ENCODE results near the gene SGF29.

SGF29 gene

GRCh38 chr16:28573738-28574718, 20.3 kb downstream of the SGF29 start:
- H3K4me1 ChIP-seq (ENCODE audit: control insufficient read depth, insufficient read depth, low read length), result peaks cover 3% of the 10 kb centered on the region
- no peak overlapping the region for H3K4me3 ChIP-seq (ENCODE audit: low read depth, low read length)
- H3K9me3 ChIP-seq (ENCODE audit: control insufficient read depth, insufficient read depth, low read length), result no peaks in the 10 kb centered on the region
- no peak overlapping the region for H3K9ac ChIP-seq (ENCODE audit: low read depth, low read length)
- H3K36me3 ChIP-seq (ENCODE audit: control insufficient read depth, insufficient read depth, low read length), result no peaks in the 10 kb centered on the region
- H3K27me3 ChIP-seq (ENCODE audit: control insufficient read depth, insufficient read depth, low read length), result no peaks in the 10 kb centered on the region

- H3K9ac ChIP-seq (ENCODE audit: low read depth, low read length), result no peak overlapping the region
- no peaks in the 10 kb centered on the region for H3K36me3 ChIP-seq (ENCODE audit: control insufficient read depth, insufficient read depth, low read length)
These were observed 21.2 kb downstream of the SGF29 start for GRCh38 chr16:28574925-28575324.

GRCh38 chr16:28575446-28576109, 21.9 kb downstream of the SGF29 start:
- H3K4me1 ChIP-seq (ENCODE audit: control insufficient read depth, insufficient read depth, low read length), result peaks cover 3% of the 10 kb centered on the region
- no peaks in the 10 kb centered on the region for H3K9me3 ChIP-seq (ENCODE audit: control insufficient read depth, insufficient read depth, low read length)
- H3K9ac ChIP-seq (ENCODE audit: low read depth, low read length), result no peak overlapping the region
- no peaks in the 10 kb centered on the region for H3K36me3 ChIP-seq (ENCODE audit: control insufficient read depth, insufficient read depth, low read length)
- H3K4me3 ChIP-seq (ENCODE audit: low read depth, low read length), result no peak overlapping the region
- no peaks in the 10 kb centered on the region for H3K27me3 ChIP-seq (ENCODE audit: control insufficient read depth, insufficient read depth, low read length)

More at GRCh38 chr16:28574925-28575324, 21.2 kb downstream of the SGF29 start:
- Histone ChIP-seq H3K4me1 (ENCODE audit: control insufficient read depth, insufficient read depth, low read length) (peaks cover 3% of the 10 kb centered on the region), H3K9me3 (ENCODE audit: control insufficient read depth, insufficient read depth, low read length) (no peaks in the 10 kb centered on the region), H3K4me3 (ENCODE audit: low read depth, low read length) (no peak overlapping the region), H3K27me3 (ENCODE audit: control insufficient read depth, insufficient read depth, low read length) (no peaks in the 10 kb centered on the region)

- no peaks in the 10 kb centered on the region for H3K36me3 ChIP-seq (ENCODE audit: control insufficient read depth, insufficient read depth, low read length)
- no peaks in the 10 kb centered on the region for H3K4me1 ChIP-seq (ENCODE audit: control insufficient read depth, insufficient read depth, low read length)
- no peak overlapping the region for H3K4me3 ChIP-seq (ENCODE audit: low read depth, low read length)
- no peaks in the 10 kb centered on the region for H3K27me3 ChIP-seq (ENCODE audit: control insufficient read depth, insufficient read depth, low read length)
- H3K9me3 ChIP-seq (ENCODE audit: control insufficient read depth, insufficient read depth, low read length), result no peaks in the 10 kb centered on the region
- no peak overlapping the region for H3K9ac ChIP-seq (ENCODE audit: low read depth, low read length)
These were observed 27.1 kb downstream of the SGF29 start for GRCh38 chr16:28580726-28581315.

DNA sequence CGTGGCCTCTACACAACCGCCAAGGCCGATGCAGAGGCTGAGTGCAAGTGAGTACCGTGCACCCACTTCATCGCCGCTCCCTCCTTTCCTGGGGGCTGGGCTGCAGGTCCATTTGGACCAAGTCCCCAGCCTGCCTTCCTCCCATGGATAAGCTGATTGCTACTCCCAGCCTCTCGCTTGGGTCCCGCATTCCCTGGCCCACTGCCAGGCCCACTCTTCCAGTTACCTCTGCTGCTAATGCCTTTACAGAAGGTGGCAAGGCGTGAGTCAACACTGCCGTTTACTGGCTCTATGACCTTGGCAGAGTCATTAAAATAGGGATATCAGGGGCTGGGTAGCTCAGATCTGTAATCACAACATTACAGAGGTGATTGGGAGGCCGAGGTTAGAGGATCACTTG, 32.0 kb downstream of the SGF29 start:
- Histone ChIP-seq H3K4me3 (ENCODE audit: low read depth, low read length) (no peak overlapping the region), H3K9ac (ENCODE audit: low read depth, low read length) (no peak overlapping the region), H3K27me3 (ENCODE audit: control insufficient read depth, insufficient read depth, low read length) (no peaks in the 10 kb centered on the region), H3K4me1 (ENCODE audit: control insufficient read depth, insufficient read depth, low read length) (no peaks in the 10 kb centered on the region), H3K36me3 (ENCODE audit: control insufficient read depth, insufficient read depth, low read length) (peaks cover 8% of the 10 kb centered on the region), H3K9me3 (ENCODE audit: control insufficient read depth, insufficient read depth, low read length) (no peaks in the 10 kb centered on the region)

DNA sequence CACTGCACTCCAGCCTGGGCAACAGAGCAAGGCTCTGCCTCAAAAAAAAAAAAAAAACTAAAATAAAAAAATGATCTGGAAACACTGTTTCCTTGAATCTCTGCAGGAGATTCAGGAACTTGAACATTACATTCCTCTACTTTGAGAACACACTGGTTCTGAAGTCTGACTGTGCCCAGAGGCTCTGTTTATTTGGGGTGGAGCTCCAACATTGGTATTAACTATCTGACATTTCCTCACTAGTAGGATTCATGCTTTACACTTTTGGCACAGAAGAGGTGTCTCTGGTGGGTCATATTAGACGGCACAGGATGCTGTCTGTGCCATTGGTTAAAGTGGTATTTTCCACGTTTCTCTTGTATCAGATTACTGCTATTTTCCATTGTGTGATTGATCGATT, 32.7 kb downstream of the SGF29 start:
- Histone ChIP-seq H3K9me3 (ENCODE audit: control insufficient read depth, insufficient read depth, low read length) (no peaks in the 10 kb centered on the region), H3K36me3 (ENCODE audit: control insufficient read depth, insufficient read depth, low read length) (peaks cover 13% of the 10 kb centered on the region), H3K4me1 (ENCODE audit: control insufficient read depth, insufficient read depth, low read length) (no peaks in the 10 kb centered on the region), H3K27me3 (ENCODE audit: control insufficient read depth, insufficient read depth, low read length) (no peaks in the 10 kb centered on the region), H3K4me3 (ENCODE audit: low read depth, low read length) (no peak overlapping the region), H3K9ac (ENCODE audit: low read depth, low read length) (no peak overlapping the region)

GRCh38 chr16:28587386-28587785, 33.7 kb downstream of the SGF29 start:
- Histone ChIP-seq H3K36me3 (ENCODE audit: control insufficient read depth, insufficient read depth, low read length) (peaks cover 13% of the 10 kb centered on the region), H3K27me3 (ENCODE audit: control insufficient read depth, insufficient read depth, low read length) (no peaks in the 10 kb centered on the region), H3K9ac (ENCODE audit: low read depth, low read length) (no peak overlapping the region)

DNA sequence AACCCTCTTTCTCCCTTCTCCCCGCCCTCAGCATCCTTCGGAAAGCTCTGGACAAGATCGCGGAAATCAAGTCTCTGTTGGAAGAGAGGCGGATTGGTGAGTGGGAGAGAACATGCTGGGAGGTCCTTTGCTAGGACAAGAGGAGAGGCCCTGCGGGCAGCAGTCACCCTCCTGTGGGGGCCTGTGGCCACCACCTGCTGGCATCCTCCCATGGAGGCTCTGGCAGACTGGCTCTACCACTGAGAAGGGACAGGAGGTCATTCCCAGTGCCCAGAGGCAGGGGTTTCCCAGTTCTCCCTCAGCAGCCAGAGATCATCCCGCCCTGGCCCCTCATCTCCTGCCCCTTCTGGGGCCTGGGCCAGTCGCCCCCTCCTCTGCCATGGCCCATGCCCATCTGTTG, 35.3 kb downstream of the SGF29 start:
- H3K4me3 ChIP-seq (ENCODE audit: low read depth, low read length), result no peak overlapping the region
- no peaks in the 10 kb centered on the region for H3K4me1 ChIP-seq (ENCODE audit: control insufficient read depth, insufficient read depth, low read length)
- no peak overlapping the region for H3K9ac ChIP-seq (ENCODE audit: low read depth, low read length)
- no peaks in the 10 kb centered on the region for H3K27me3 ChIP-seq (ENCODE audit: control insufficient read depth, insufficient read depth, low read length)
- H3K36me3 ChIP-seq (ENCODE audit: control insufficient read depth, insufficient read depth, low read length), result peaks cover 13% of the 10 kb centered on the region
- H3K9me3 ChIP-seq (ENCODE audit: control insufficient read depth, insufficient read depth, low read length), result no peaks in the 10 kb centered on the region

More at GRCh38 chr16:28587386-28587785, 33.7 kb downstream of the SGF29 start:
- no peak overlapping the region for H3K4me3 ChIP-seq (ENCODE audit: low read depth, low read length)
- H3K9me3 ChIP-seq (ENCODE audit: control insufficient read depth, insufficient read depth, low read length), result no peaks in the 10 kb centered on the region
- H3K4me1 ChIP-seq (ENCODE audit: control insufficient read depth, insufficient read depth, low read length), result no peaks in the 10 kb centered on the region

DNA sequence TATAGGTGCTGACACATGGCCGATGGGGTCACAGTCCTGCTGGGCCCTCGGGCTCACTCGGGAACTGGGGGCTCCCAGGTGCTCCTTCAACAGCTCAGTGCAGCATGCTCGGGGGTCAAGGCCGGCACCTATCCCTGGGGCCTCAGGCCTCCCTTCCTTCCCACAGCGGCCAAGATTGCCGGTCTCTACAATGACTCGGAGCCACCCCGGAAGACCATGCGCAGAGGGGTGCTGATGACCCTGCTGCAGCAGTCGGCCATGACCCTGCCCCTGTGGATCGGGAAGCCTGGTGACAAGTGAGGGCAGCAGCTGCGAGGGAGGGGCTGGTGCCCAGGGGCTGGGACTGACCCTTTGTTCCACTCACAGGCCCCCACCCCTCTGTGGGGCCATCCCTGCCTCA, 36.2 kb downstream of the SGF29 start:
- no peak overlapping the region for H3K4me3 ChIP-seq (ENCODE audit: low read depth, low read length)
- H3K27me3 ChIP-seq (ENCODE audit: control insufficient read depth, insufficient read depth, low read length), result no peaks in the 10 kb centered on the region
- H3K36me3 ChIP-seq (ENCODE audit: control insufficient read depth, insufficient read depth, low read length), result peaks cover 13% of the 10 kb centered on the region
- no peaks in the 10 kb centered on the region for H3K4me1 ChIP-seq (ENCODE audit: control insufficient read depth, insufficient read depth, low read length)
- no peaks in the 10 kb centered on the region for H3K9me3 ChIP-seq (ENCODE audit: control insufficient read depth, insufficient read depth, low read length)
- H3K9ac ChIP-seq (ENCODE audit: low read depth, low read length), result no peak overlapping the region

DNA sequence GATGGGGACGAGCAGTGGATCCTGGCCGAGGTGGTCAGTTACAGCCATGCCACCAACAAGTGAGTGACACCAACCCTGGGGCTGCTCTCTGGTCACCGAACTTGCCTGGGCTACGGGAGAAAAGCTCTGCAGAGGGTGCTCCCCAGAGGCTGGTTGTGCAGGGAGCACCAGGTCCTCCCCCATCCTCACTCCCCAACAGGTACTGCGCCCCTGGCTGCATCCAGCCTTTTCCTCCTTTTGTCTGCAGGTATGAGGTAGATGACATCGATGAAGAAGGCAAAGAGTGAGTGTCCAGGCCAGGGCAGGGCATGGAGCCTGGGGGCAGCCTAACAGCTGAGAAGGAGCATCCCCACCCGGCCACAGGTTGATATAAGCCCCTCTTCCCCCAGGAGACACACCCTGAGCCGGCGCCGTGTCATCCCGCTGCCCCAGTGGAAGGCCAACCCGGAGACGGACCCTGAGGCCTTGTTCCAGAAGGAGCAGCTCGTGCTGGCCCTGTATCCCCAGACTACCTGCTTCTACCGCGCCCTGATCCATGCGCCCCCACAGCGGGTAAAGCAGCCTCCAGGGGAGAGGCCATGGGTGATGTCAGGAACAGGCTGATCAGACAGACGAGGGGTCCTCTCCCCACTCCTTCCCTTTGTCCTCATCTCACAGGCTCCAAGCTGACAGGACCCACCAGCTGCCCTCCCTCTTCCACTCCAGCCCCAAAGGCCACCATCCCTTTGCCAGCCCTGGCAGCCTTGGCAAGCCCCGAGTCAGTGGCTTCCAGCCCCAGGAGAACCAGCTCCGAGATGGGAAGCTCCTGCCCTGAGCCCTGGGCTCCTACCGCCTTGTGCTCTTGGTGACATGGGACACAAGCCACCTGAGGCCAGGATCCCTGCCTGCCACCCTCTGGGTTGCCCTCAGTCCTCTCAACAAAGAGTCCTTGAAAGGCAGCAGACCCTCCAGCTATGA, 36.9 kb downstream of the SGF29 start:
- Histone ChIP-seq H3K9me3 (ENCODE audit: control insufficient read depth, insufficient read depth, low read length) (no peaks in the 10 kb centered on the region), H3K27me3 (ENCODE audit: control insufficient read depth, insufficient read depth, low read length) (no peaks in the 10 kb centered on the region), H3K36me3 (ENCODE audit: control insufficient read depth, insufficient read depth, low read length) (peaks cover 13% of the 10 kb centered on the region), H3K4me3 (ENCODE audit: low read depth, low read length) (no peak overlapping the region), H3K4me1 (ENCODE audit: control insufficient read depth, insufficient read depth, low read length) (no peaks in the 10 kb centered on the region), H3K9ac (ENCODE audit: low read depth, low read length) (no peak overlapping the region)

DNA sequence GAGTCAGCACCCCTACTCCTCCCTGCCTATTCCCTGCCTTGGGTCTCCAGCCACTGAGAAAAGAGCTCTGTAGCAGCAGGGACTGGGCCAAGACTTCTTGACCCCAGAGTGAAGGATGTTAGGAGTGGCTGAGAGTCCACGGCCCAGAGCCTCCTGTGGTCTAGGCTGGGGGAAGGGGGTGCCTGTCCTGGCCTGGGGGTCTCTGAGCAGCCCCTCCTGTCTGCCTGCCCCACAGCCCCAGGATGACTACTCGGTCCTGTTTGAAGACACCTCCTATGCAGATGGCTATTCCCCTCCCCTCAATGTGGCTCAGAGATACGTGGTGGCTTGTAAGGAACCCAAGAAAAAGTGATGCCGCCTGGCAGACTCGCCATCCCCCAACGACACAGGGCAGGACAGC, 37.6 kb downstream of the SGF29 start:
- H3K36me3 ChIP-seq (ENCODE audit: control insufficient read depth, insufficient read depth, low read length), result peaks cover 13% of the 10 kb centered on the region
- no peak overlapping the region for H3K4me3 ChIP-seq (ENCODE audit: low read depth, low read length)
- H3K9ac ChIP-seq (ENCODE audit: low read depth, low read length), result no peak overlapping the region
- H3K4me1 ChIP-seq (ENCODE audit: control insufficient read depth, insufficient read depth, low read length), result no peaks in the 10 kb centered on the region
- H3K9me3 ChIP-seq (ENCODE audit: control insufficient read depth, insufficient read depth, low read length), result no peaks in the 10 kb centered on the region
- H3K27me3 ChIP-seq (ENCODE audit: control insufficient read depth, insufficient read depth, low read length), result no peaks in the 10 kb centered on the region

All from iPS-15b (cell line).